HG03045 (cell line): ENCODE data around the gene PRDM16.

Experiments
- ATAC-seq: cut with Tn5 transposase; IDR thresholded peaks from one replicate; pipeline ENCODE4 v1.9.1; 2021; ENCODE audit warnings: mild to moderate bottlenecking, moderate library complexity; ENCODE audit not compliant: unreplicated experiment

PRDM16 gene

DNA sequence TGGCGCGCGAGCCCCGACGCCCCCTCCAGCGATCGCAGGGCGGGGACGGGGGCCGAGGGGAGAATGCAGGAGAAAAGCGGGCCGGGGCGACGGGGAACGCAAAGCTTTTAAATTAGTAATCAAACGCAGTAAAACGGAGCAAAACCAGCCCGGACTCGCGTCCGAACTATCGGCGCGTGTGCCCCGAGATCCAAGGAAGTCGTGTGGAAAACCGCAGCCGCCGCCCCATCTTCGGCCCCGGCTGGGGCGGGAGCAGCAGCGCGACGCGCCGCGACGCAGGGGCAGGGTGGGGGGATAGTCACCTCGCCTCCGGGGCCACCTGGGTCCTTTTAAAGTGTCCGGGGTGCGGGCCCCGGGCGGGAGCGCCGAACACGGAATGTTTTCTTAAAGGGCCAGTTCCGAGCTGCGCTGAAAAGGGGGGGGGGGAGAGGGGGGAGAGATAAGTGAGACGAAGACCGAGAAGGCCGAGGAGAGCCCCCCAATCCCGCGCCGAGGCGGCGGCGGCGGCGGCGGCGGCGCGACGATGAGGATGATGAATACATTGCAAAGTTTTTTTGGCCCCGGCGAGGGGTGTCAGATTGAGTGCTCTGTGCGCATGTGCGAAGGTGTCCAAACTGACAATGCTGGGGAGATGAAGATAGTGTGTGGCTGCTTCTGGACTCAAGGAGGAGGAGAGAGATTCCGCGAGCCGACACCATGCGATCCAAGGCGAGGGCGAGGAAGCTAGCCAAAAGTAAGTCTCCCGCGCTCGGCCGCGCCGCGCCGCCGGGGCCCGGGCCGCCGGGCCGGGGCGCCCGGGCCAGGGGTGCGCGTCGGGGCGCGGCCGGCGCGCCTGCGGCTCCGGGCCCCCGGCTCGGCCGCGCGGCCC is at the start of gene PRDM16:
Gene PRDM16 (plus strand): TSS at position 640 of the 868 bp plus-strand sequence. CDS start 57 bp downstream, at position 697.
- ATAC-seq = no peak

DNA sequence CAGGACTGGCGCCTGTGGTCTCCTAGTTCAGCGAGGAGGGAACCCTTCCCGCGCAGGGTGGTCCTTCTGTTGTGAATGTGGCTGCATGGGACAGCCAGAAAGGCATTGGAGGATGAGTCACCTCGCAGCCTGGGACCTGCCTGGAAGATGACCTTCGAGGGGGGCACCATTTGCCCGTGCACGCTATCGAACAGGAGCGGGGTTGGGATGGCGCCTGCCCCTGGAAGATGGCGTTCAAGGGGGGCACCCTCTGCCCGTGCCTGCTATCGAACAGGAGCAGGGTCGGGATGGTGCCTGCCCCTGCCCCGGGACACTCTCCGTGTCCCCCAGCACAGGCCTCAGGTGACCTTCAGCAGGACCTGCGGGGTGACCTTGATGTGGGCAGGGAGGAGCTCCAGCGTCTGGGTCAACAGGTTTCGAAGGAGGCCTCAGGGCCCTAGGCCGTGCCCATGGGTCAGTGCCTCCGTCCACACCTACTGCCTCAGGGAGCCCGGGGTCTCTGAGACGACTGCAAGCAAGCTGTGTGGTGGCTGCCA is 49.4 kb upstream of the PRDM16 start:
- ATAC-seq = no peak

DNA sequence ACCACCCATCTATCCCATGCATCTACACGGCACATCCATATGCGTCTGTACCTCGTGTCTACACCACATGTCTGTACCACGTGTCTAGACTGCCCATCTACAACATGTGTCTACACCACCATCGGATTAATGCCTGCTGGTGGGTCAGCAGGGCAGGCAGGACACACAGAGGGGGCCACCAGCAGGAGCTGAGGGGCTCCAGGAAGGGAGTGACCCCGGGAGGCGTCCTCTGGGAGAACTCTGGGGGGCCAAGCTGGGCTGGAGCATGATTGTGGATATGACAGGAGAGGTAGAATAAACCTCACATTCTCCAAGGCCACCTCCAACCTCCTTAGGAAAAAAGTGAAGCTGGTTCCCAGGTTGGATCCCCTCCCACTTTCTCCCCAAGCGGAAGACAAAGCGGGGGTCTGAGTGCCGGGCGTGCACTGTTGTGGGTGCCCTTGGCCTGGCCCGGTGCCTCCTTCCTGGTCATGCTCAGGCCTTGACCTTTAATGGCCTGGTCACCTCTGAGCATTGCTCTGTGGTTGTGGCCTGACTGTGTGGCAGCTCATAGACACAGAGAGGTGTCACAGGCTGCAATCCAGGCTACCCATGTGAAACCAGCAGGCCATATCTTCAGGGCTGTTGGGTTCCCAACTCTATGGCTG is 48.6 kb upstream of the PRDM16 start:
- ATAC-seq = no peak

DNA sequence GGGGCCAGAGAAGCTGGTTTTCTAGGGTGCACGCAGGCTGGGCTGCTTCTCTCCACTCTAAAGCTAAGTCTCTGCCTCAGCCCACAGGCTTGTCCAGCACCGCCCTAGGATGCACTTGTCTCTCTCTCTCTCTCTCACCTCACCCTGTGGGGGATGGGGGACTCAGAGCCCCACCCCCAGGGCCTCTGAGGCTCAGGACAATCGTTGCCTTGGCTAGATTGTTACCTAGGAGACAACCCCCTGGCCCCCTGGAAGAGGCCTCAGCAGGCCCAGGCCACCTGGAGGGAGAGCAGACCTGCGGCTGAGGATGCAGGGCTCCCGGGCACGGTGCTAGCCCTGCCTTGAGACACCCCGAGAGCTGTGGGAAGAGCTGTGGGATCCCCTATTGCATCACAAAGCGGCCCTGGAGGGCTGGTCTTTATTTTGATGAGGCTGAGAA is 47.8 kb upstream of the PRDM16 start, which contains the start of gene ACTRT2:
Gene ACTRT2 (plus strand): TSS at position 235 of the 439 bp plus-strand sequence. CDS start 220 bp downstream, outside the sequence.
- ATAC-seq = no peak

DNA sequence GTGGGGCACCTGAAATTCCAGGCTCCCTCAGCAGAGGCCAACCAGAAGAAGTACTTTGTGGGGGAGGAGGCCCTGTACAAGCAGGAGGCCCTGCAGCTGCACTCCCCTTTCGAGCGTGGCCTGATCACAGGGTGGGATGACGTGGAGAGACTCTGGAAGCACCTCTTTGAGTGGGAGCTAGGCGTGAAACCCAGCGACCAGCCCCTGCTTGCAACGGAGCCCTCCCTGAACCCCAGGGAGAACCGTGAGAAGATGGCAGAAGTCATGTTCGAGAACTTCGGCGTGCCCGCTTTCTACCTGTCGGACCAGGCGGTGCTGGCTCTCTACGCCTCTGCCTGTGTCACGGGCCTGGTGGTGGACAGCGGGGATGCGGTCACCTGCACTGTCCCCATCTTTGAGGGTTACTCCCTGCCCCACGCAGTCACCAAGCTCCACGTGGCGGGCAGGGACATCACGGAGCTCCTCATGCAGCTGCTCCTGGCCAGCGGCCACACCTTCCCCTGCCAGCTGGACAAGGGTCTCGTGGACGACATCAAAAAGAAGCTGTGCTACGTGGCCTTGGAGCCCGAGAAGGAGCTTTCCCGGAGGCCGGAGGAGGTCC is 47.1 kb upstream of the PRDM16 start:
- no peak for ATAC-seq

DNA sequence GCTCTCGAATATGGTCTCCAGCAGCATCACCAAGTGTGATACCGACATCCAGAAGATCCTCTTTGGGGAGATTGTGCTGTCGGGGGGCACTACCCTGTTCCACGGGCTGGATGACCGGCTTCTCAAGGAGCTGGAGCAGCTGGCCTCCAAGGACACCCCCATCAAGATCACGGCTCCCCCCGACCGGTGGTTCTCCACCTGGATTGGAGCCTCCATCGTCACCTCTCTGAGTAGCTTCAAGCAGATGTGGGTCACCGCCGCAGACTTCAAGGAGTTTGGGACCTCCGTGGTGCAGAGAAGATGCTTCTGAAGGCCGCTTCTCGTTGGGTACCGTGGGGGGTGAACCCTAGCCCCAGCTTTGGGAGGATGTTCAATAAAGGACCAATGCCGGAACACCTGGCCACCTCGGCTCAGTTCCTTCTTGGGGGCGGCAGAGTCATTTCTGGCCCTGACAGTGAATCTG is 46.5 kb upstream of the PRDM16 start:
- ATAC-seq = no peak

DNA sequence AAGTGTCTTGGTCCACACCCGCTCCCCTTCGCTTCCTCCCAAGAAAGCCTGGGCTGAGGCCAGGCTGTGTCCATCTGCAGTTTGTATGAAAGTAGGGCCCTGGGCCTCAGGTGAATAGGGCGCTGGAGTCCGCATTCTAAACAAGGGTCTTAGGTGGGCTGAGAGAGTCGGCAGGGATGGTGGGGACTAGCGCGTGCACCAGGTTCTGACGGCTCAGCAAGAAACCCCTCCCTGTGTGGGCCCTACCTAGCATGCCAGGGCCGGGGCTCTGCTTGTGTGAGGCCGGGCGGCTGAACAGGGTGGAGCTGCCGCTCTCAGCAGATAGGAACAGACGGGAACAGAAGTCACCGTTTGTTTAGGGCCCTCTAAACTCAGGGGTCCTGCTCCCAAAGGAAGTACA is 46.0 kb upstream of the PRDM16 start:
- ATAC-seq = no peak

DNA sequence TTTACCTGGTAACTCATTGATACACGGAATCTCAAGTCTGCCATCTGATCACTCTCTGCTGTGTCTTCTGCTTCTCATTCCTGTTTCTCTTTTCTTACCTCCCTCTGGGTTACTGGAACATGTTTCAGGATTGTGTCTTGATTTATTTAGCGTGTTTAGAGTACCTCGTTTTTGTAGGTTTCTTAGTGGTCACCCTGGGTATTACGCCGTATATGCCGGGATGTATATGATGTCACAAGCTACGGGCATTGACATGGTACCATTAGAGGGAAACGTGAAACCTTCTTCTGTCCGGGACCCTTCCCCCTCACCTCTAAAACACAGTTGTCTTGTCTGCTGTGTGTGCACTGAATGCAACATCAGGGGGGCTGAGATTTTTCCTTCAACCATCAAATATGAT is 45.0 kb upstream of the PRDM16 start:
- no peak for ATAC-seq

DNA sequence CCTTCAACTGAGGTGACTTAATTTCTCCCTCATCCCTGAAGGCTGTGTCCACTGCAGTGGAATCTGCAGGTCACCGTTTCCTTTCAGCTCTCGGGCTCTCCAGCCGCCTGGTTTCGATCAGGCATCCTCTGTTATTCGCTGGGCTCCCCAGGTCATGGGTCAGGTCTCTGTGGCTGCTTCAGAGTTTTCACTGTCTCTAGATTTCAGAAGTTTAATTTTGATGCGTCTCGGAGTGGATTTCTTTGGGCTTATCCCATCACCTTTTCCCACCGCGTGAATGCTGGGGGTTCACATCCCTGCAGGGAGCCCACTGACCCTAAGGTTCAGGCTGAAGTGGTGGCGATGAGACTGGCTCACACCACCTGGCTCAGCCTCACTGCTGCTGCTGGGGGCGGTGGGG is 44.4 kb upstream of the PRDM16 start:
- no peak for ATAC-seq

DNA sequence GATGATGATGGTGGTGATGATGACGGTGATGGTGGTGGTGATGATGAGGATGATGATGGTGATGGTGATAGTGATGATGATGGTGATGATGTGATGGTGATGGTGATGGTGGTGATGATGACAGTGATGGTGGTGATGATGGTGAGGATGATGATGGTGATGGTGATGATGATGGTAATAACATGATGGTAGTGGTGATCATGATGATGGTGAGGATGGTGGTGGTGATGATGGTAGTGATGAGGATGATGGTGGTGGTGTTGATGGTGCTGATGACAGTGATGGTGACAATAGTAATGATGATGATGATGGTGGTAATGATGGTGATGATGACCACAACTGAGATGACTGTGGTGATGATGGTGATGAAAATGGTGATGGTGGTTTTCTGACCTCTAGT is 42.9 kb upstream of the PRDM16 start:
- ATAC-seq = no peak

DNA sequence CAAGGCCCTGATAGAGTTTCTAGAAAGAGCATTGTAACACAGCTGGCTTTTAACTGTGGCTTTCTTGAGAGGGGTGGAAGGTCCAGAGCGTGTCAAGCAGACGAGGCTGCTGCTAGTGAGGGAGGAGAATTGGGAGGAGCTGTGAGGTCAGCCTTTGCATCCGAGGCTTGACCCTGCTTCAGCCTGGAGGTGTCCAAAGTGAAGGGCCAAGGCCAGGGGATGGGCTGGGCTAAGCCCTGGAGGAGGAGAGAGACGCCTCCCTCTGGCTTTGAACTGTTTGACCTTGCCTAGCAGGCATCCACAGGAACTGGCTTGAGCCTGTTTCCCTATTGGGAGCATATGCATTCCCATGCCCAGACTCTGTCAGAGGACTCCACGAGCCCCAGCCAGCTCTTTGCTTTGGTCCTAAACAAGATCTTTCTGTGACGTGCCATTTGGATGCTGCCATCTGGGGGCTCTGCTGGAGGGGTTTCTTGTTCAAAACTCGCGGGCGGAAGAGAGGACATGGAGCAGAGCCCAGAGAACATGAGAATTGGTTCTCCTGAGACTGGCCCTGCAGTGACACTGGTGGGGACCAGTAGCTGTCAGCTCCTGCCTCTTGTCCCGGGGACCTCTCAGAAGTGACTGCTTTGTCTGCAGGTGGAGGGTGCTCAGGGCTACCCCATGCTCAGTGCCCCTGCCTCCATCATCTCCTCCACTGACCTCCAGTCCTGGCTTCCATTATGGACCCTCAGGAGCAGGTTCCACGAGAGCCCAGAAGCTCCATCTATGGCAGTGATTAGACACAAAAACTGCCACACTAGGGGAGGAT is 42.2 kb upstream of the PRDM16 start:
- ATAC-seq = no peak

DNA sequence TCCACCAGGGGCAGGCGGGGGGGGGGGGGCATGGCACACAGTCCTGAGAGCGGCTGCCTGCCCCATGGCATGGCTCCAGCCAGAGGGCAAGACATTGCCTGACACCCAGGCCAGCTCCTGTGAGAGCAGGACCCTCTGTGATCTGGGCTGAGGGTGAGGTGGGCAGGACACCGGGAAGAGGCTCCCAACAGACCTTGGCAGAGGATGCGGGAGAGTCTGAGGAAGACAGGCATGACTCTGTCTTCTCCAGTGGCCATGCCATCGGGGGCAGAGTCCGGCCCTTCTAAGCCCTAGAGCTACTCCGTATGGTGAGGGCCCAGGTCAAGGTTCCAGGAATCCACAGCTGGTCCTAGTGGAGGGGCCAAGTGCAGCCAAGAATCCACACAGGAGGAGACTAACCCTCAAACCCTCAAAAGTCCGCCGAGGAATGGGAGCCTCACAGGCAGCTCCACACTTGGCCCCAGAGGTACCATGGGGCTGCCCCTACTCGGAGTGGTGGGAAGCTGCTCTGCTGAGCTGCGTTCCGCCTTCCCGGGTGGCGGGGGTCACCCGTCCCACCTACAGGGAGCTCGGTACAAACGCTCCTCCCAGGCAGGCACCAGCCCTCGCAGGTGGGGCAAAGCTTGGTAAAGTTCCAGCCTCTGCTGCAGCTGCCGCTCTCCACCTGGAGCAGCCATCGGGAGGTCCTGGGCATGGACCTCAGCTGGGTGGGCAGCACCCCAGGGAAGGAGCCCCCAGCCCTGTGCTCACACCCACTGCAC is 41.2 kb upstream of the PRDM16 start:
- no peak for ATAC-seq

DNA sequence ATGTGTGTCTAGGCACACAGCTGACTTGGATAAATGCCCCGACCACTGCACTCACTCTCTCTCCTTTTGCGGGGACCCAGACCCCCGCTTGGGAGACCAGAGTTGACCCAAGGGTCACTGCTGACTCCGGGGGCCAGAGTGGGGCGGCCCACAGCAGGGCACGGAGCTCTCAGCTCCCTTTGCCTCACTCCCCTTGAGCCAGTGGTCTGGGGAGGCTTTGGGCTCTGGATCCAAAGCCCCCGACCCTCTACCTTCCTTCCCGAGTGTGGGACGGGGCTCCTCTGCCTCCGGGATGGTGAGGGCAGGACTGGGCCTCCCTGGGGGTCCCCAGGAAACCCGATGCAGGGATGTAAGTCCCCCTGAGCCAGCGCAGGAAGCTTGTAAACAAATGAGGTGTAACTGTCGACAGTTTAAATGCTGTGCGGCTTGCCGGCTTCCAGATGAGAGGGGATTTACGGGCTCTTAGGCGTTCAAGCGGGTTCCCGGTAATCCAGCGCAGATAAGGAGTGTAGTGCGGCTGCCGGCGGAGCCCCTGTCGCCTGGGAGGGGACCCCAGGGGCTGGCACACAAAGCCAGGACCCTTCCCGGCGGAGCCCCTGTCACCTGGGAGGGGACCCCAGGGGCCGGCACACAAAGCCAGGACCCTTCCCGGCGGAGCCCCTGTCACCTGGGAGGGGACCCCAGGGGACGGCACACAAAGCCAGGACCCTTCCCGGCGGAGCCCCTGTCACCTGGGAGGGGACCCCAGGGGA is 40.3 kb upstream of the PRDM16 start:
- ATAC-seq = no peak

DNA sequence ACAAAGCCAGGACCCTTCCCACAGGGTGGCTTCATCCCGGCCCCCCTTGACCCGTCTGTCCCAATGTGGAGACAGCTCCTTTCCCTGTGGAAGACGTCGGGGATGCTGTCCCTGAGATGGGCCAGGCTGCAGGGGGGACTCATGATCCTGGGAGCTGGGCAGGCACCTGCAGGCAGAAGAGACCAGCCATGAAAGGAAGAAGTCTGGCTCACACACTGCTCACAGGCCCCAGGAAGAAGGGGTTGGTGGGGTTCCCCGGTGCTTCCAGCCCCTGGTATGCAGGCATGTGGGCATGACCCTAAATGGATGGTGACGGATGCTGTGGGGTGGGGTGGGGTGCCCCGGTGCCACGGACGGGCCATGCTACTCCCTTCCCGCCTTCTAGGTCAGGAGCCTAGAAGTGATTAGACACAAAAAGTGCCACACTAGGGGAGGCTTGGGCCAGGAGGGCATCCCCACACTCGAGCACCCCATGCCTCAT is 39.5 kb upstream of the PRDM16 start:
- no peak for ATAC-seq

DNA sequence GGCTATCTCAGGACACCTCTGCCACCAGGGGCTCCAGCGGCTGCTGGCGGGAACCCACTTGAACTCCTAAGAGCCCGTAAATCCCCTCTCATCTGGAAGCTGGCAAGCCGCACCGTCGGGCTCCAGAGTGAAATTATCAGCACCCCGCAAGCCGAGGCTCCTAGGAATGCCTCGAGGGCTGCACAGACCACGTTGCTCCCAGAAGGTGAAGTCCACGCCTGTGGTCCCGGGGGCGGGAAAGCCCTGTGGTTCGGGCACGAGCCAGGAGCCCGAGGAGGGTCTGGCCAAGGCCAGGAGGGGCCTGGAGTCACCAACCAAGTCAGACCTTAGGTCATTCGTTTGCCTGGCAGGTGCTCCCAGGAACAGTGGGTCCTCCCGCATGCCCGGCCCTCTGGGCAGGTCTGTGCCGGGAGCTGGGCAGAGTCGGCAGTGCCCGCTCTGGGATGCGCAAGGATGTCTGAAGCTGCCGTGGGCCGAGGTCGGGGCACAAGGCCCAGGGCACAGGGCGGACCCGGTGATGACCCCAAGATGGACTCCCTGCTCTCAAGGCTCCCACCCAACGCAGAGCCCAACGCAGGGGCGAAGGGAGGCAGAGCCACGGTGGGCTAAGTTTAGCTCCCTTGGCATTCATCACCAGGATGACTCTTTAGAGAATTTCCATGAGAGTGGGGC is 38.9 kb upstream of the PRDM16 start:
- no peak for ATAC-seq

DNA sequence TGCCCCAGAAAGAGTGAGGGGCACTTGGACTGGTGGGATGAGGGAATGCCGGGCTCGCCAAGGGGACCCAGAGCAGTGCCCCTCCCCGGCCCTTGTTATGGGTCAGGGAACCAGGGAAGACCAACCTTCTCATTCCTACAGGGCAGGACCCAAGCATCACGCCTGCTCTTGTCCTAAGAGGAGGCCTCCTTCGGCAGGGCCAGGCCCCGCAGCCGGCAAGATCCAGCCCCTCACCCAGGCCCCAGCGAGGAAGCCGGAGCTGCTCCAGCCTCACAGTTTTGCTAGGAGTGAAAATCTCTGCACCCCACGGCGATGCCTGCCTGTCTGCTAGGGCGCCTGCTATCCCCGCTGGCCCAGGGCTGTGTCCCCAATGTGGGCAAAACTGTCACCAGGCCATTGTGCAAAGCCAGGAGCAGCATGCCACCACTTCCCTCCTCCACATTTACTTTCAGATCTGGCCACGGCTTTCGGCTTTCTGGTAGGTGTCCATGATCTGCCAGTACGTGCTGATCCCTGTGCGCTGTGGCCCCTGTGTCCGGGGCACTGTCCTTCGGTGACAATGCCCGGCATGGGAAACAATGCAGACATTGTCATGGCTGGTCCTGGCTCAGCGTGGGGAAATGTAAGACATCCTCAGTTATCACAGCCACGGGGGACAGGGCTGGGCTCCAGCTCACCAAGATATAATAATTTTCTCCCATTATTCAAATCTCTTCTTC is 38.2 kb upstream of the PRDM16 start:
- ATAC-seq = no peak

DNA sequence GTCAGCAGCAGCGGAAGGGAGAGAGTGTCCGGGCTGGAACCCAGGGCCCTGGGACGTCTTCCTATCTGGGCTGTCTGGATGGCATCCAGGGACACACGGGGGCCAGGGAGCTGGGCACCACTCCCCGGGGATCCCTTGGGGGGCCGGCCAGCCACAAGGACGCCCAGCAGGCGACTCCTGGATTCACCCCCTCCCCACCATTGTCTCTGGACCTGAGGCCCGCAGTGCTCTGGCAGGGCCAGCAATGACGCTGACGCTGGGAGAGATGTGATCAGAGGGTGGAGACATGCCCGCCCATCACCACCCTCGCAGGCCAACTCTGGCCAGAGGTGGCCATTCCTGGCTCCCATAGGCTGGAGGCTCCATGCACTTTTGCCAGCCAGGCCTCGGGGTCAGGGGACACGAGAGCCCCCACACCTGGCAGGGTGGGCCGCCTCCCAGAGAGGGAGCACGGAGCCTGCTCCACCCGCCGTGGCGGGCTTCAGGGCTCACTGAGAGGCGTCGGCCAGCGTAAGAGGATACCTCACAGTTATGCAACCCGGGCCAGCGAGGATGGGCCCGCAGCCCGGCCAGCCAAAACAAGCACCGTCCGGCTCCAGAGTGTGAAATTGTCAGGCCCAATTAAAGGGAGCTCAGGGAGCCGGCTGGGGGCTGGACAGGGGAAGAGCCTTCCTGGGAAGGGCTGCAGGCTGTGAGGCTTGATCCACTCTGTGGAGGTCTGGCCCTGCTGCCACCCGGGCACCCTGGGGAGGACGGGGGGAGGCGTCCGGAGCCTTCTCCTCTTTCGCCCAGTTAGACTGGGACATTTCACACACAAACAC is 37.4 kb upstream of the PRDM16 start:
- ATAC-seq = no peak
